Camera-type eye (tissue), 1 donor: ENCODE data around the gene MED1. TPM values are rescaled to one million over a fixed set of nuclear protein-coding genes. Genes with fewer than 3 reads are reported as not detected.

Experiments used
- total RNA-seq: library from RNA; depleted of rRNA; stranded (reverse); fragments of >200 nt; gene quantifications from one replicate; pipeline ENCODE4 v1.2.3, GENCODE V29; 2014

Gene MED1
- 32.5 TPM for total RNA-seq

DNA sequence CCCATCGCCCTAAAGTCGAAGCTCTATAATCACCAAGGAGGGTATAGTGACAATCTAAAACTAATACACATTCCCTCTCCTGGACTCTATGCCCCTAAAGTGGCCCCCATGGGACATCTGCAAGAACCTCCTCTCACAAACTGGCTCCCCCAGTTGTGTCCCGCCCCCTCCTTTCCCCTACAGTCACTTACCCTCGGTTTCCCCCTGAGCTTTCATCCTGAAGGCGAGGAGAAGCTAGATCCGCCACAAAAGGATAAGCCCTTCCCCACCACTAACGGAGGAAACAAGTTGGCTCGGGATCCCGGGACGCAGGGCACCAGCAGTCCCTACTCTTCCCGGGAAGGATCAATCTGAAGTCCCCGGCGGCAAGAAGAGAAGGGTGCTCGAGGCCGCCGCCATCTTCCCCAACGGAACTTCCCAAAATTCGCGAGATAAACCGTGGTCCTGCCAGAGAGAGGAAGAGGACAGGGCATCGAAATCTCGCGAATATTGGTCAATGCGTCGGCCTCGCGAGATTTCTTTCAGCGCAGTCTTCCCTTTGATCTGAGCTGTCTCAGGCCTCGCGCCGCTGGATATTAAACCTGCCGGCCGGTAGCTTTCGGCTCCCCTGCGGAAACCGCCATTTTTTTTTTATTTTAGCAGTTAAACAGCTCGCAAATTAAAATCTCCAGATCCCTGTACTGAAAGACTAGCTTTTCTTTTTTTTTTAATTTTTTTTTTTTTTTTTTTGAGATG is at the start of gene MED1:
Gene MED1 (minus strand): TSS at position 417 of the 735 bp plus-strand sequence. CDS start 201 bp downstream, at position 216.

DNA sequence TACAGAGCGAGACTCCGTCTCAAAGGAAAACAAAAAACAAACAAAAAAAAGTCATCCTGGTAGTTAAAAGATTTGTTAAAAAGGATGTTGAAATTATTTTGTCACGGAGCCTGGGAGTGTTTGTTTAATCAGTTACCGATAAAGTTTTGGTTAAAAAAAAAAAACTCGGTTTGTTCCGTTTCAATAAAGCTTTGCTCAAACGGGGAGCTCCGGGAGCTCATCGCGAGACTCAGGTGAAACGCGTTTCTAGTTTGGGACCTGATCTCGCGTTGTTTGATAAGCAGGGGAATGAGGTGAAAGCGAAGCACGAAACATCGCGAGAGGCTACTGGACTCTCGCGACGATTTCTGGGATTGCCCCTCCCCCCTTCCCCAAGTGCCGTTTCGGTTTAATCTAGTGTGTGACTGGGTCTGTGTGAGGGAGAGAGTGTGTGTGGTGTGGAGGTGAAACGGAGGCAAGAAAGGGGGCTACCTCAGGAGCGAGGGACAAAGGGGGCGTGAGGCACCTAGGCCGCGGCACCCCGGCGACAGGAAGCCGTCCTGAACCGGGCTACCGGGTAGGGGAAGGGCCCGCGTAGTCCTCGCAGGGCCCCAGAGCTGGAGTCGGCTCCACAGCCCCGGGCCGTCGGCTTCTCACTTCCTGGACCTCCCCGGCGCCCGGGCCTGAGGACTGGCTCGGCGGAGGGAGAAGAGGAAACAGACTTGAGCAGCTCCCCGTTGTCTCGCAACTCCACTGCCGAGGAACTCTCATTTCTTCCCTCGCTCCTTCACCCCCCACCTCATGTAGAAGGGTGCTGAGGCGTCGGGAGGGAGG is 10.3 kb upstream of the MED1 start, which contains the start of gene CDK12:
Gene CDK12 (plus strand): TSS at position 374 of the 813 bp plus-strand sequence. CDS start 586 bp downstream, outside the sequence.

GRCh38 chr17:39401412-39402243 is 49.4 kb downstream of the MED1 start, which contains the start of gene FBXL20:
TSS of gene FBXL20 (minus strand) at chr17:39401626. CDS start at chr17:39401402, 224 bp downstream.

Other genes with a start within 250 kb of the MED1 start
- gene STAC2, start 225.3 kb downstream of the MED1 start, total RNA-seq, result 2.1 TPM
- gene FBXL20, start 49.6 kb downstream of the MED1 start, total RNA-seq, result 56.0 TPM
- gene CDK12, start 10.2 kb upstream of the MED1 start, total RNA-seq, result 62.7 TPM
- 3.7 TPM for gene NEUROD2, start 156.7 kb upstream of the MED1 start, total RNA-seq
- gene PPP1R1B, start 175.7 kb upstream of the MED1 start, total RNA-seq, result 10.2 TPM
- 42.5 TPM for gene STARD3, start 185.9 kb upstream of the MED1 start, total RNA-seq
- gene TCAP, start 214.1 kb upstream of the MED1 start, total RNA-seq, result 57.6 TPM
- gene PNMT, start 217.2 kb upstream of the MED1 start, total RNA-seq, result 1.2 TPM
- 18.1 TPM for gene PGAP3, start 236.8 kb upstream of the MED1 start, total RNA-seq
- gene ERBB2, start 248.8 kb upstream of the MED1 start, total RNA-seq, result 62.2 TPM